Right lobe of liver (tissue), 6 donors: ENCODE data around the gene VPS4A. TPM values are rescaled to one million over a fixed set of nuclear protein-coding genes. Genes with fewer than 3 reads are reported as not detected.
"Not testable (repeated sequence)": the region's sequence is repeated elsewhere in the genome, so short reads cannot be mapped to it uniquely, and the experiment has no call there.

Experiments
- ATAC-seq, 4 donors: fragments of 200-7000 bp; cut with Tn5 transposase; one replicate each; pipeline ENCODE4 v1.9.1; 2020; ENCODE audit warnings: mild to moderate bottlenecking in 4 of 4, moderate library complexity in 4 of 4
- DNase-seq, 3 donors: peaks; one replicate each; pipeline ENCODE4 v3.0.0-alpha.2; 2020
- H3K27ac ChIP-seq, 3 donors: fragments of 200-600 bp; one replicate each; pipeline ENCODE4 v1.8.0; 2022
- H3K27me3 ChIP-seq, 2 donors: fragments of 200-600 bp; one replicate each; pipeline ENCODE4 v1.8.0; 2022
- H3K36me3 ChIP-seq, 4 donors: fragments of 200-600 bp; sonication (generic) in 1 of 4; one replicate each; pipeline versions ENCODE4 v1.5.1 to v1.8.0; 2017 to 2022; ENCODE audit warnings: control low read depth in 1 of 4
- H3K4me1 ChIP-seq, 4 donors: fragments of 200-600 bp; sonication (generic) in 1 of 4; one replicate each; pipeline versions ENCODE4 v1.5.1 to v1.8.0; 2017 to 2022; ENCODE audit warnings: control low read depth in 1 of 4
- H3K4me3 ChIP-seq, 3 donors: fragments of 200-600 bp; one replicate each; pipeline ENCODE4 v1.8.0; 2022
- H3K9me3 ChIP-seq, 4 donors: fragments of 200-600 bp; sonication (generic) in 1 of 4; one replicate each; pipeline versions ENCODE4 v1.5.1 to v1.8.0; 2017 to 2022; ENCODE audit warnings: control low read depth in 1 of 4
- CTCF ChIP-seq, 4 donors: fragments of 200-600 bp in 3 of 4; fragments of 450-650 bp in 1 of 4; IDR thresholded peaks; one replicate each; pipeline versions ENCODE4 v1.5.1 to v1.8.0; 2016 to 2022; ENCODE audit warnings: antibody characterized with exemption in 4 of 4, mild to moderate bottlenecking in 2 of 4
- POLR2A ChIP-seq: fragments of 450-650 bp; IDR thresholded peaks from one replicate; pipeline ENCODE4 v1.6.1; 2017; ENCODE audit warnings: antibody characterized with exemption, mild to moderate bottlenecking
- WGBS: methylation state at CpG from one replicate; pipeline ENCODE4 v1.1.6; 2018; ENCODE audit warnings: low coverage, low lambda C conversion rate; ENCODE audit not compliant: insufficient coverage; ENCODE audit errors: missing lambda C conversion rate; 5-methylcytosine and 5-hydroxymethylcytosine counted together
- intact Hi-C, 2 donors: fragments of 100-400 bp; cut with DNase I; formaldehyde crosslinking; loops; one replicate each; pipeline versions ENCODE4 v1.11.2 to v1.14.1; 2022
- total RNA-seq, 6 experiments: library from RNA; depleted of rRNA in 2 of 6; stranded (reverse); fragments of >200 nt in 2 of 6; fragmentation: NEBNext Ultra II Directional in 3 of 6; extraction: Animal tissue kit (Norgen Biotek cat#: 25700) in 3 of 6; gene quantifications; one replicate each; pipeline versions ENCODE4 v1.1.0 to v1.2.4, GENCODE V29; 2016 to 2023
- donor health status: DM: no; HTN: yes; CAD: no.
- donor health status: DM: no; HTN: no; CAD: no.
- donor health status: DM: no; HTN: no; CAD: no.
- donor health status: DM: no; HTN: yes; CAD: no.
- donor health status: DM: no; HTN: yes; CAD: no.

Gene VPS4A
- total RNA-seq, 6 experiments from 2014 or later, result 9.6 to 15.3 (median 12.3) TPM

DNA sequence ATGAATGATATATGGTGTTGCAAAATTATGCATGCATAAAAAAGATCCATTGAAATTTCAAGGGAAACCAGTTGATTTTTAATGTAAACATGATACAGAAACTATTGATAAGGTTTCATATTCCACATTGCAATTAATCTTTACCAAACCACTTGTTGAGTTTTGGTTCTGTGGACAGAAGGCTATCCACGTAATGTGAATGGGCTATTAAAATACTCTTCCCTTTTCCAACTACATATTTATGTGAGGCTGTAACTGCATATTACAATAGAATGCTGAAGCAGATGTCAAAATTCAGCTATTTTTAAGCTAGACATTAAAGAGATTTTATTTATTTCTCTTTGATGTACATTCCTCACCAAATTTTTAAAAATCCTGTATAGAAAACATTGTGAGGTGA, 33.7 kb upstream of the VPS4A start:
- ATAC-seq (no peak), DNase-seq (no peak)
- intact Hi-C loops, result no loop called here
- Histone ChIP-seq H3K36me3 (no peaks in the 10 kb centered on the region), H3K27me3 (no peaks in the 10 kb centered on the region), H3K9me3 (no peaks in the 10 kb centered on the region), H3K27ac (no peak overlapping the region), H3K4me1 (peaks cover 0 to 8% (median 0%) of the 10 kb centered on the region in 4 donors), H3K4me3 (no peak overlapping the region)
- TF ChIP-seq POLR2A, result no peak
- 75% methylated on average over 1 of the region's 1 CpG for WGBS

DNA sequence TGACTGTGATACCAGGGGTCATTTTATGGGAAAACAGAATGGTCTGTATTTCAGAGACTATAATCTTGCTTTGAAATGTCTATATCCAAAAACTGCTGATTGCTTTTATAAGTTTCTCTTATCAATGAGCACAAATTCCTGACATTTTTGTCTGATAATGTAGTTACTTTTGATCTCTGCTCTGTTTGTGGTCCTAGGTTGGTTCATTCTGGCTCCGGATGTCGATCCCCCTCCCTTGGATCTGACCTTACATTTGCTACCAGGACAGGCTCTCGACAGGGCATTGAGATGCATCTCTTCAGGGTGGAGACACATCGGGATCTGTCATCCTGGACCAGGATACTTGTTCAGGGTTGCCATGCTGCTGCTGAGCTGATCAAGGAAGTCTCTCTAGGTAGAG, 27.3 kb upstream of the VPS4A start:
- TF ChIP-seq POLR2A (no peak), CTCF (IDR thresholded peaks at IDR 0.05) (no peak)
- H3K36me3 ChIP-seq, result no peaks in the 10 kb centered on the region
- H3K27me3 ChIP-seq, result no peaks in the 10 kb centered on the region
- ATAC-seq (no peak), DNase-seq (no peak)
- H3K4me3 ChIP-seq, result no peak overlapping the region
- intact Hi-C loops, result no loop called here
- peaks cover 0 to 21% (median 0%) of the 10 kb centered on the region in 4 donors for H3K4me1 ChIP-seq
- H3K27ac ChIP-seq, result no peak overlapping the region
- 64% methylated on average over 4 of the region's 4 CpGs for WGBS
- no peaks in the 10 kb centered on the region for H3K9me3 ChIP-seq

DNA sequence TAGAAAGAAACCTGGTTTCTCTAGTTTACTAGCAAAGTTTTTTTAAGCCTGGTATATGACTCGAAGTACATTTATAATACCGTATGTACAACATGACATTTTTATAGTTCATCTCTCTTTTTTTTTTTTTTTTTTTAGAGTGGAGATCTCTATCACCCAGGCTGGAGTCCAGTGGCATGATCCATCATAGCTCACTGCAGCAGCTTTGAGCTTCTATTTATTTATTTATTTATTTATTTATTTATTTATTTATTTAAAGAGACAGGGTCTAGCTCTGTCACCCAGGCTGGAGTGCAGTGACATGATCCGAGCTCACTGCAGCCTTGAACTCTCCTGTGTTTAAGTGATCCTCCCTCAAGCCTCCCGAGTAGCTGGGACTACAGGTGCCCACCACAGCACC, 25.9 kb upstream of the VPS4A start:
- intact Hi-C loops, result no loop called here
- 96% methylated on average over 4 of the region's 4 CpGs for WGBS

DNA sequence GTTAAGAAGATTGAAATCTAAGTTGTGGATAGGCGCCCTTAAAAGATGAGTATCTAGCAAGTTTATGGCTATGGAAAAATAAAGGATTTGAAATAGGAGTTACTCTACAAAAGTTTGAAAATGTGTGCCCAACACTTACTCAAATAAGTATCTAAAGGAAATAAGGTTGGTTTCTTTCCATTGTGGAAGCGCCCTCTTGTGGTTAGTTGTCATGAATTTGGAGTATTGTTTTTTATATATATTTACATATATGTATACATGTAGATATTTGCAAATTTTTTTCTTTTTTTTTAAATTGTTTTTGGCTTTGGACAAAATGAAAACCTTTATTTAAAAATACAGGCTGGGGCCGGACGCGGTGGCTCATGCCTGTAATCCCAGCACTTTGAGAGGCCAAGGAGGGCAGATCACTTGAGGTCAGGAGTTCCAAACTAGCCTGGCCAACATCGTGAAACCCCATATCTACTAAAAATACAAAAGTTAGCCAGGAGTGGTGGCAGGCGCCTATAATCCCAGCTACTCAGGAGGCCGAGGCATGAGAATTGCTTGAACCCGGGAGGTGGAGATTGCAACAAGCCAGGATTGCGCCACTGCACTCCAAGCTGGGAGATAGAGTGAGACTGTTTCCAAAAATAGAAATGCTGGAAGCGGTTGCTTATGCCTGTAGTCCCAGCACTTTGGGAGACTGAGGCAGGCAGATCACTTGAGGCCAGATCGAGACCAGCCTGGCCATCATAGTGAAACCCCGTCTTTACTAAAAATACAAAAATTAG, 24.0 kb upstream of the VPS4A start:
- no peak for TF ChIP-seq POLR2A
- peak; percentile 48 to 72 (median 66) for TF ChIP-seq CTCF (IDR thresholded peaks at IDR 0.05)
- DNase-seq, result peak; percentile 66 to 75 (median 71)
- Histone ChIP-seq H3K4me3 (no peak overlapping the region), H3K9me3 (no peaks in the 10 kb centered on the region), H3K27me3 (no peaks in the 10 kb centered on the region), H3K27ac (peak overlapping the region in 1 of 3 donors; percentile 41), H3K4me1 (peaks cover 0 to 15% (median 0%) of the 10 kb centered on the region in 4 donors), H3K36me3 (no peaks in the 10 kb centered on the region)
- peak; percentile 73 to 93 (median 90) for ATAC-seq
- intact Hi-C loops, result no loop called here
- WGBS, result 25% methylated on average over 13 of the region's 13 CpGs

More for the DNA sequence above, 25.9 kb upstream of the VPS4A start:
- Histone ChIP-seq H3K4me3 (no peak overlapping the region), H3K9me3 (no peaks in the 10 kb centered on the region), H3K27me3 (no peaks in the 10 kb centered on the region), H3K36me3 (no peaks in the 10 kb centered on the region), H3K27ac (no peak overlapping the region), H3K4me1 (peaks cover 0 to 21% (median 0%) of the 10 kb centered on the region in 4 donors)
- no peak for DNase-seq
- no peak for TF ChIP-seq CTCF (IDR thresholded peaks at IDR 0.05)
- TF ChIP-seq POLR2A, result no peak
- ATAC-seq, result no peak

- 91% methylated on average over 6 of the region's 9 CpGs for WGBS
- not testable (repeated sequence) for H3K27ac ChIP-seq, H3K27me3 ChIP-seq, H3K9me3 ChIP-seq, ATAC-seq, H3K36me3 ChIP-seq, H3K4me3 ChIP-seq
- DNase-seq, result peak in 1 of 3 donors; percentile 16
- peaks cover 0 to 11% (median 0%) of the 10 kb centered on the region in 4 donors for H3K4me1 ChIP-seq
- intact Hi-C loops, result loop anchor here (10.0 kb wide), 2 partner anchors 117 to 137 kb away; no protein-coding TSS in a partner anchor
Observed at GRCh38 chr16:69291657-69292056, 19.5 kb upstream of the VPS4A start.
